ENCODE results near the gene CRIM1. TPM values are rescaled to one million over a fixed set of nuclear protein-coding genes. Genes with fewer than 3 reads are reported as not detected.
A peak's percentile ranks its signal among the peaks of the same experiment; 100 is the strongest.

The CRIM1 gene
- total RNA-seq, 4 donors from 2014 or later, result 73.7 to 134 (median 80.7) TPM

GRCh38 chr2:36480028-36480427, 124.5 kb downstream of the CRIM1 start:
- DNase-seq, result no peak
- Histone ChIP-seq H3K9me3 (peaks cover 0 to 11% of the 10 kb centered on the region in 2 donors), H3K4me1 (peaks cover 4 to 20% (median 17%) of the 10 kb centered on the region in 4 donors), H3K27ac (peak overlapping the region in 3 of 4 donors; percentile 4 to 77 (median 11)), H3K27me3 (no peaks in the 10 kb centered on the region), H3K36me3 (peaks cover 0 to 34% (median 5%) of the 10 kb centered on the region in 4 donors), H3K4me3 (no peak overlapping the region)
- intact Hi-C loops (cut with DNase I; ENCODE audit: low total_unique reads) (no loop called here), in situ Hi-C loops (cut with MboI; ENCODE audit: low pct_ligation_motif_present in 1 of 4, low pct_unique_long_range_greater_than_20kb in 1 of 4, low sequenced_read_pairs in 3 of 4) (loop anchor here in 1 of 4 donors (25.0 kb wide), 1 partner anchor 118 kb away; the partner anchor contains the start of gene CRIM1)
- 83 to 90% methylated on average over 3 to 5 of the region's 5 CpGs for WGBS, 2 donors (ENCODE audit: low coverage in 1 of 2)
- no peak for TF ChIP-seq CTCF (IDR thresholded peaks at IDR 0.05)

GRCh38 chr2:36480636-36481035, 125.1 kb downstream of the CRIM1 start:
- Histone ChIP-seq H3K27me3 (no peaks in the 10 kb centered on the region), H3K4me3 (no peak overlapping the region), H3K9me3 (peaks cover 0 to 6% of the 10 kb centered on the region in 2 donors), H3K27ac (peak overlapping the region in 3 of 4 donors; percentile 9 to 78 (median 77)), H3K4me1 (peaks cover 8 to 23% (median 18%) of the 10 kb centered on the region in 4 donors), H3K36me3 (peaks cover 0 to 28% (median 2%) of the 10 kb centered on the region in 4 donors)
- in situ Hi-C loops (cut with MboI; ENCODE audit: low pct_ligation_motif_present in 1 of 4, low pct_unique_long_range_greater_than_20kb in 1 of 4, low sequenced_read_pairs in 3 of 4) (loop anchor here in 1 of 4 donors (25.0 kb wide), 1 partner anchor 118 kb away; the partner anchor contains the start of gene CRIM1), intact Hi-C loops (cut with DNase I; ENCODE audit: low total_unique reads) (no loop called here)
- TF ChIP-seq EP300 (IDR thresholded peaks at IDR 0.05; ENCODE audit: low read depth), result no peak
- no peak for TF ChIP-seq POLR2AphosphoS5 (IDR thresholded peaks at IDR 0.05)
- no peak for DNase-seq
- whole genome bisulfite sequencing, 2 donors (ENCODE audit: low coverage in 1 of 2), result 81 to 83% methylated on average over 2 of the region's 2 CpGs

GRCh38 chr2:36481709-36482108, 126.1 kb downstream of the CRIM1 start:
- Histone ChIP-seq H3K9me3 (no peaks in the 10 kb centered on the region), H3K27ac (peak overlapping the region; percentile 29 to 78 (median 54)), H3K4me1 (peaks cover 8 to 33% (median 21%) of the 10 kb centered on the region in 4 donors), H3K36me3 (peaks cover 0 to 22% (median 2%) of the 10 kb centered on the region in 4 donors), H3K4me3 (no peak overlapping the region), H3K27me3 (no peaks in the 10 kb centered on the region)
- TF ChIP-seq CTCF (IDR thresholded peaks at IDR 0.05) (no peak), POLR2A (IDR thresholded peaks at IDR 0.05) (no peak), POLR2AphosphoS5 (IDR thresholded peaks at IDR 0.05) (no peak), EP300 (IDR thresholded peaks at IDR 0.05; ENCODE audit: low read depth) (no peak)
- intact Hi-C loops (cut with DNase I; ENCODE audit: low total_unique reads), result no loop called here
- no peak for DNase-seq
- in situ Hi-C loops (cut with MboI; ENCODE audit: low pct_ligation_motif_present in 1 of 4, low pct_unique_long_range_greater_than_20kb in 1 of 4, low sequenced_read_pairs in 3 of 4), result loop anchor here in 1 of 4 donors (25.0 kb wide), 1 partner anchor 119 kb away; the partner anchor contains the start of gene CRIM1
- 91 to 95% methylated on average over 4 to 5 of the region's 5 CpGs for WGBS, 2 donors (ENCODE audit: low coverage in 1 of 2)

GRCh38 chr2:36482576-36483214, 127.1 kb downstream of the CRIM1 start:
- H3K27me3 ChIP-seq, result no peaks in the 10 kb centered on the region
- DNase-seq, result peak; percentile 17
- WGBS, 2 donors (ENCODE audit: low coverage in 1 of 2), result 38 to 57% methylated on average over 3 to 4 of the region's 4 CpGs
- no peak overlapping the region for H3K4me3 ChIP-seq
- H3K4me1 ChIP-seq, result peaks cover 8 to 33% (median 19%) of the 10 kb centered on the region in 4 donors
- no peaks in the 10 kb centered on the region for H3K9me3 ChIP-seq
- H3K36me3 ChIP-seq, result peaks cover 0 to 22% (median 2%) of the 10 kb centered on the region in 4 donors
- peak overlapping the region; percentile 32 to 78 (median 72) for H3K27ac ChIP-seq
- in situ Hi-C loops (cut with MboI; ENCODE audit: low pct_ligation_motif_present in 1 of 4, low pct_unique_long_range_greater_than_20kb in 1 of 4, low sequenced_read_pairs in 3 of 4), result loop anchor here in 1 of 4 donors (25.0 kb wide), 1 partner anchor 120 kb away; the partner anchor contains the start of gene CRIM1
- intact Hi-C loops (cut with DNase I; ENCODE audit: low total_unique reads), result no loop called here
- TF ChIP-seq POLR2A (IDR thresholded peaks at IDR 0.05) (no peak), POLR2AphosphoS5 (IDR thresholded peaks at IDR 0.05) (peak; percentile 41 to 66 (median 55)), CTCF (IDR thresholded peaks at IDR 0.05) (no peak), EP300 (IDR thresholded peaks at IDR 0.05; ENCODE audit: low read depth) (no peak)
